Eye (tissue), 1 donor: ENCODE measurements around the gene C4B.

Source experiments
- DNase-seq: peaks from one replicate; pipeline ENCODE4 v3.0.0-alpha.2; 2015

Gene C4B

DNA sequence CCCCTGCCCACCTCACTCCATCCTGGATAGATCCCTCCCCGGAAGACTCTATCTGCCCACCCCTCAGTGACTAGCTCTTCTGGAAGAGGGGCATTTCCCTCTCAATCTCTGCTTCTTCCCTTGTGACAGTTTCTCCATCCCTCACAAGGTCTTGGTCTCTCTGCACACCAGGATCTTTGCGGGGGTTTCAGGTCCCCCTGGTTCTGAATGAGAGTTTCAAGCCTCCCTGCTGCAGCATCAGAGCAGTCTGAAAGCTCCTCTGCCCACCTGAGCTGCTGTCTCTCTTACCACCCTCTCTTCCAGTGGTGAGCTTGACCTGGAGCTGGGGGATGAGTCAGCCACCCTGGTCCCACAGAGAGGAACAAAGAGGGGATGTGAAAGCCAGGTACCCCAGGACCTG lies 70.2 kb downstream of the C4B start:
- no peak for DNase-seq
